Erythroblast (primary cell): ENCODE data around the gene ADAMTS20.
"Not testable (repeated sequence)": the region's sequence is repeated elsewhere in the genome, so short reads cannot be mapped to it uniquely, and the experiment has no call there.

ENCODE experiments used
- DNase-seq, 2 experiments: peaks; one replicate each; lab custom pipeline; 2025; lab: John Stamatoyannopoulos, UW
- GATA1 ChIP-seq: IDR thresholded peaks from 2 replicates; pipeline ENCODE4 v1.6.1; 2011; ENCODE audit warnings: low read depth, mild to moderate bottlenecking, control low read depth, low read length, moderate library complexity
- POLR2A ChIP-seq: IDR thresholded peaks from 2 replicates; pipeline ENCODE4 v1.6.1; 2011; ENCODE audit warnings: mild to moderate bottlenecking, low read length

Gene ADAMTS20

DNA sequence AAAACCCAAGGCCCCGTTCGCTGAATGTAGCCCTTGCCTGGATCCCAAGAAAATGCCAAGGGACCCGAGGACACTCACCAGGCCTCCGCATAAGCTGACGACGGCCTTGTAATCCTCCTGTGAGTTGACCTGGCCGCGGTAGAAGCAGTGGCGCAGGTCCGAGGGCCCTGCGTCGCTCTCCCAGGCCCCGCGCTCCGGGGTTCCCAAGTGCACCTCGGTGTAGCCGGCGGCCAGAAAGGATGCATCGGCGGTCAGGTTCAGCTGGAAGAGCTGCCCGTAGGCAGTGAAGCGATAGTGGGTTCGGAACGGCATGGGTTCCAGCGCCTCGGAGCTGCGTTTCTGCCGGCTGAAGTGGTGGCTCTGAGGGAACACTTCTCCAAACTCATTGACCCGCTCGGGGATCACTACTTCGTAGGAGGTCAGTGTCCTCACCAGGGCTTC, 1.2 kb downstream of the ADAMTS20 start:
- DNase-seq, result no peak

DNA sequence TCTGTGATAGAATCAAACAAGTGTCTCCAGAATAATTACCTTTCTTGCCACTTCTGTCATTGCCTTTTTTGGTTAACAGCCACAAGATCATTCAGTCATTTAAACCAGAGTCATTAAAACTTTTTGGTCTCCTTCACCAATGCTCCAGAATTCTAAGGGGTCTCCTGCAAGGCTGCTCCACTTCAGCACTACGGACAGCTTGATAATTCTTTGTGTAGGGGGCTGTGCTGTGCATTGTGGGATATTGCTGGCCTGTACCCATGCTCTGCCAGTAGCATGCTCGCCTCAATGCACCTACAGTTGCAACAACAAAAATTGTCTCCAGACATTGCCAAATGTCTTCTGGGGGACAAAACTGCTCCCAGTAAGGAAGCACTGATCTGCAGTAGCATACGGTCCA, 7.3 kb downstream of the ADAMTS20 start:
- TF ChIP-seq POLR2A, result no peak
- TF ChIP-seq GATA1, result no peak
- no peak for DNase-seq

More for the DNA sequence above, 1.2 kb downstream of the ADAMTS20 start:
- TF ChIP-seq GATA1, result no peak
- TF ChIP-seq POLR2A, result no peak

DNA sequence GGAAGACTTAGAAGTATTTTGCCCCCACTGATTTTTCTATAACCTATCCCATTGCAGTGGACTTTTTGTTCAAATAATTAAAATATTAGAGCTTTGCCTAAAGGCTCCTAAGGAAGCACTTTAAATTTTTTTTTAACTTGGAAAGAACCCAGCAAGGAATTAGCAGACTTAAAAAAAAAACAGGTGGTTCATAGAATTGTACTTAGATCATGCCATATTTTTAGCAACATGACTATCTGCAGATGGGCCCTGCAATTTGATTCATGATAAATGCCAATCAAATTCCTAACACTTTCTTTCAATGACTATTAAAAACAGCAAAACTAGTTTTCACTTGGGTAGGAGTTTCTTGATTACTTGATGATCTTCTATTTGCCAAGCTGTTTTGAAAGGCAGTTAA, 11.5 kb downstream of the ADAMTS20 start:
- no peak for DNase-seq
- no peak for TF ChIP-seq POLR2A
- TF ChIP-seq GATA1, result no peak

DNA sequence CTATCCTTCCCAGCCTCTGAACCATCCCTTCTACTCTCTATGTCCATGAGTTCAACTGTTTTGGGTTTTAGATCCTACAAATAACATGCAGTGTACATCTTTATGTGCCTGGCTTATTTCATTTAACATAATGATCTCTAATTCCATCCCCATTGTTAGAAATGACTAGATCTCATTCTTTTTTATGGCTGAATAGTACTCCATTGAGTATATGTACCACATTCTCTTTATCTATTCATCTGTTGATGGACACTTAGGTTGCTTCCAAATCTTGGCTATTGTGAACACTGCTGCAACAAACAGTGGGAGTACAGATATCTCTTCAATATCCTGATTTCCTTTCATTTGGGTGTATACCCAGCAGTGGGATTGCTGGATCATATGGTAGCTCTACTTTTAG, 14.3 kb downstream of the ADAMTS20 start:
- DNase-seq, result not testable (repeated sequence)

DNA sequence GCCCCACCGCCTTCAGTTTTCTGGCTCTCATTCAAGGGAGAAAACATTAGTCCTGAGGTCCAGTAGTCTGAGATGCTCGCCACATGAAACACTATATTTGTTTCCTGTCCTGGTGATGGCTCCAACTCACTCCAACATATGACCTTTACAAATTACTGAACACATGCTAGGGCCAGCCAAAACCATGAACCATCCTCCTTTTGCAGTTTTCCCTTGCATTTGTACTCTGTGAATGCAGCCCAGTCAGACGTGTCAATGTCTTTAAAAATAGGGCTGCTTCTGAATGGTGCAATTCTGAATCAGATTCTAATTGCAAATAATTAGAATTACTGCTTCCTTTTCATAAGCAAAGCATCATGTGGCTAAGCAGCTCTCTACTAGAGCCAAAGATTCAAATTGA, 36.0 kb downstream of the ADAMTS20 start:
- no peak for TF ChIP-seq GATA1
- no peak for TF ChIP-seq POLR2A
- DNase-seq, result no peak

- no peak for TF ChIP-seq GATA1
- no peak for TF ChIP-seq POLR2A
- peak in 1 of 2 experiments; percentile 5 for DNase-seq
Measured at GRCh38 chr12:43501703-43502102, 50.3 kb downstream of the ADAMTS20 start.

DNA sequence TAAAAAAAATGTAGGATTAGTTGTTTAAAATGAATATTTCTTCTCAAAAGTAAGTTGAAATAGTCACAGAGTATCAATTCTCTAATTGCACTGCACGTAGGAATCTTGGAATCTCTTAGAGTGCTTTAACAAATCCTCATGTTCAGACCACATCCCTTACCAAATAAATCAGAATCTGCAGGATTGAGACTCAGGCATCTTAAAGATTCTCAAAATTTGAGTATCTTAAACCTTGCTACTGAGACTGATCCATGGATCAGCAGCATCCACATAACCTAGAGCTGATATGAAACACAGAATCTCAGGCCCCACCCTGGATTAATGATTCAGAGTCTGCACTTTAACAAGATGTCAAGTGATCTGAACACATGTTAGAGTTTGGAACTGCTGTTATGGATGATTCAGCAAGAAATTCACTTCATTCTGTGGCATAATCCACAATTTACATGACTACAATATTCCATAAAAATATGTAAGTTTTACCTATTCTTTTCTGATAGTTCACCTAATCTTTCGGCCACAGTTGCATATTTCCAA, 58.7 kb downstream of the ADAMTS20 start:
- TF ChIP-seq POLR2A (no peak), GATA1 (no peak)
- DNase-seq, result no peak

DNA sequence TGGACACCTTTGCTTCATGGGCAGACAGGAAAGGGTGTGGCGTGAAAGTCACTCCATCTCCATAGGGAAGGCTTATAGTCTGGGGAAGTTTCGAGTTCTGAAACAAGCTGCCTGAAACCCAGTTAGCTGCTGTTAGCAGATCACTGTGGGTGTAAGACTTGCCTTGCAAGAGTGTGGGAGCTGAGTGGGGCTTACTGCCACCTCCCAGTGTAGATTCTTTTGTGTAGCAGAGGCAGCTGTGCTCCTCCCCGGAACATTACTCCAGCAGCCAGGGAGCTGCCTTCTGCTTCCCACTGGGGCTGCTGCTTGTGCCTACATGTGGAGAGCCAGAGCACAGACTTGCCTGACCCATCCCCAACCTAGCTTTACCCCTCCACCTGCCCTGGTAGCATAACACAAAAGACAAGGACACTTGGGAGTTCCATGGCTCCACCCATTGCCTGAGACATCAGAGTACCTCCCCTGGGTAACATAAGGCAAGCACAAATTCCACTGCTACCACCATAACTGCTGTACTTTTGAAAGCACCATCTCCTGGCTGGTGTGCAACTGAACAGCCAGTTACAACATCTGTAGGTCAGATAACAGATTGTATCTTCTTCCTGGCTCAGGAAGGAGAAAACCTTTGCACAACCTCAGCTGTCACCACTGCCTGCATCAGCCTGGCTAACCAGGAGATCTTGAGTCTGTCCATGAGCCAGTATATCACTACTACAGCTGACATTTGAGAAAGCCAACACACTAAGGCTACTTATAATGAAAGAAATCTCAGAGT, 69.5 kb downstream of the ADAMTS20 start:
- TF ChIP-seq POLR2A, result no peak
- no peak for TF ChIP-seq GATA1
- DNase-seq, result no peak

GRCh38 chr12:43480591-43480990, 71.4 kb downstream of the ADAMTS20 start:
- no peak for DNase-seq
- no peak for TF ChIP-seq GATA1
- no peak for TF ChIP-seq POLR2A

DNA sequence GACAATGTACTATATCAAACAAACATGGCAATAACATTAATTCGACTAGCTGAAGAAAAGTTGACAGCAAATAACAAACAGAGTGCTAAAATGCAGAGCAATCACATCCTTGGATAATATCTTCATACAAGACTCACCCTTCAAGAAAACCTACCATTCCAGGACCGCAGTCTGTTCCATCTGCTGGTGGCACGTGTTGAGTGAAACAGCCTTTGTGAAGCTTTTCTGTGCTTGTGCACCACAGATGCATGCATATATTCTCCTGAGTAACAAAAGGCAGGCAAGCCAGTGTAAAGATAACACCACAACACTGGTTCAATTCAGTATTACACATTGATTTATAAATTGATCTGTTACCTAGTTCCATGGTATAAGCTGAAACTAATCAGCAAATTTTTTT, 89.3 kb downstream of the ADAMTS20 start:
- TF ChIP-seq POLR2A (no peak), GATA1 (no peak)
- no peak for DNase-seq

DNA sequence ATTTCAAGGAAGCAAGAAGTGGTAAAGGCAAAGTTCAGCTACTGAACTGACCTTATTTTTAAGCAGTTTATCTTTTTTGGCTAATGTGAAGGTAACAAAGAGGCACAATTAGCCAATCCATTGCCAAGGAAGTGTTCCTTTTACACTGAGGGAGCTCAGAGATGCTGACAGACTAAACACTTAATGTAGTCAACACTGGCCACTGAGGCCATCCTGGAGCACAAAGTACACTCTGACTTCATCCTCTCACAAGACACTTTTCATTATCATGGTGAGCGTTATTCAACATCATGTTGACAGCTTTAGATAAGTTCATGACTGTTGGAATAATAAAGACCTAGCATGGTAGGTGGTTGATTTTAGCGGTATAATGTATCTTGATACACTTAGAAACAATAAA, 89.9 kb downstream of the ADAMTS20 start:
- DNase-seq, result peak in 1 of 2 experiments; percentile 1
- no peak for TF ChIP-seq GATA1
- TF ChIP-seq POLR2A, result no peak

DNA sequence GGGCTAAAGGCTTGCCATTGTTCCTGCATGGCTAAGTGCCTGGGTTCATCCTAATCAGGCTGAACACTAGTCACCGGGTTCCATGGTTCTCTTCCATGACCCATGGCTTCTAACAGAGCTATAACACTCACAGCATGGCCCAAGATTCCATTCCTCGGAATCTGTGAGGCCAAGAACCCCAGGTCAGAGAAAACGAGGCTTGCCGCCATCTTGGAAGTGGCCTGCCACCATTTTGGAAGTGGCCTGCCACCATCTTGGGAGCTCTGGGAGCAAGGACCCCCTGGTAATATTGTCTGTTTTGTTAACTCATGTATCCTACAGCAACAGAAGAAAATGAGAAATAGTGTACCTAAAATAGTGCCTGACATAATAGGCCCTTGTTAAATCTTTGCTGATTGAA, 92.7 kb downstream of the ADAMTS20 start:
- no peak for TF ChIP-seq POLR2A
- TF ChIP-seq GATA1, result no peak
- no peak for DNase-seq

DNA sequence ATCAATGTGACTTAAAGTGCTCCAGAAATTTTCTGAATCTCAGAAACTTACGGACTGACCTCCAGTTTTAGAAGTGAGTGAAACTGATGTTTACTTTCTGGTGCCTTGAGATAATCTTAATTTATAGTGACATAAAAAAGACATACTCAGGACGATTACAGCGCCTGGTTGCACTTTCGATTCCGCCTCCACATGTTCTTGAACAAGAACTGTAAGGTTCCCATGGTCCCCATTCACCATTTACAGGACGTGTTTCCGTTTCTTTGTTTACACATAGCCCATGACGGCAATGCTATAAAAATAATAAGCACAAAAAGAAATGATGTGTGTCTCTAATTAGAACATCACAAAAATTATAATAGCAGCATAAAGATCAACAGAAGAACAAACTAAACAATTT, 98.2 kb downstream of the ADAMTS20 start:
- no peak for DNase-seq
- no peak for TF ChIP-seq GATA1
- TF ChIP-seq POLR2A, result no peak

GRCh38 chr12:43444940-43445564, 107.0 kb downstream of the ADAMTS20 start:
- no peak for TF ChIP-seq GATA1

DNA sequence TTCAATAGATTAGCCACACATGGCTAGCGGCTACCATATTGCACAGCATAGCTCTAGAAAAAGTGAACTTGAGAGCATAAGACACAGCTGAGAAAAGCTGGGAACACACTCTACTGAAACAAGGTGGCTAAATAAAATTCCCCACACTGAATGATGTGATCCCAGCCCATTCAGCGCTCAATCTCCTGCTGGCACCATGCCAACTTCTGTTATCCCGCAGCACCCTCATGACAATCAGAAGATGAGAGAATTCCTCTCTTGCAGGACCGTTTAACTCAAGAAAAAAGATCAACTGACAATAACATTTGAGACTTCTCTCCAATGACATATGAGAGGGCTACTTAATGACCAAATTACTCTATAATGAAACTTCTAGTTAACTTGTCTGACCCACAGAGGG, 115.4 kb downstream of the ADAMTS20 start:
- no peak for DNase-seq

More at GRCh38 chr12:43444940-43445564, 107.0 kb downstream of the ADAMTS20 start:
- DNase-seq, result peak; percentile 55 to 75

More for the DNA sequence above, 115.4 kb downstream of the ADAMTS20 start:
- TF ChIP-seq POLR2A (no peak), GATA1 (no peak)
